ENCODE measurements around the gene TMEM245.

The TMEM245 gene

GRCh38 chr9:109119439-109120203 lies at the start of gene TMEM245:
TMEM245 (minus strand) TSS chr9:109119947; CDS start chr9:109119913, 34 bp downstream.
- peak; percentile 95 for FAIRE-seq

- no peak for FAIRE-seq
These were observed 48.4 kb upstream of the TMEM245 start for GRCh38 chr9:109168170-109168569.

DNA sequence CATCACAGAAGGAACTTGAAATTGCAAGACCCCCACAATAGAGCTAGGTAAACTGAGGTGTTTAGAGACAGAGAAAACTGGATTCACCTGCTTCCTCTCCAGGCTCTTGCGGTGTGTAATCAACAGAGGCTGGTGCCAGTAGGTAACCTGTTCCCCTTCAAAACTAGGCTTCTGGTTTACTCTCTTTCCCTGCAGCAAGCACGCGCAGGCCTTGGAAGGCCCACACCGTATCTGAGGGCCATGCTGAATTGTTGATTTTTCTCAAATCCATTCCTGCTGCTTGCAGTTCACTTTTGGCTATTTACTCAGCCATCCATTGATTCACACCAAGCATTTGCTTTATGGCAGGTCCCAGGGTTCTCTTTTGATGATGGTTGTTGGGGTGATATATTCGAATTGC lies 48.0 kb upstream of the TMEM245 start:
- FAIRE-seq: no peak

GRCh38 chr9:109166771-109167601 lies 47.2 kb upstream of the TMEM245 start, which contains the start of gene FRRS1L:
FRRS1L (minus strand) TSS chr9:109167249; CDS start chr9:109167138, 111 bp downstream.
- FAIRE-seq: no peak

DNA sequence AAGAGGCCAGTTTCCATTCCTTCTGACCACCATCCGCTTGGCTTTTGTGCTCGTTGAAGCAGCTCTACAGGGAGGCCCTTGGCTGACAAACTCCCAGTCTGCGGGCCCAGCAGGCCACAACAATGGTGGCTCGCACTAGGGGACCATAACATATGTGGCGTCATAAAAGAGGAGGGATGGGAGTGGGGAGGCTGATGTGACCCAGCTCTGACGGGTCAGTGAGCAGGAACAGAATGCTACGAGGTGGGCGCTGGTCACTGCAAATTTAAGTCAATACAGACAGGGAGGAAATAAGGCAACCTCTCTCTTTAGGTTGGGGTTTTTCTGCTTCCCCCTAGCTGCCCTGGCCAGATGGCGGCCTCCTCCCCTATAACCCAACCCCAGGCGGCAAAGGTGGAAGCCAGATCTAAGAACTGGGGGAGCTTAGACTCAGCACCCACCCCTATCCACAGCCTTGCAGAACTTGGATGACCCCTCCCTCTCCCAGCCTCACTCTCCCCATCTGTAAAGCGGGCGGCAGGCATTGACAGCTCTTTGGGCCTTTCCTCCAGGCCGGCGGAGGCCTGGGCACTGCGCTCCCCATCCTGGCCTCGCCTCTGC lies 46.5 kb upstream of the TMEM245 start:
- FAIRE-seq: no peak

GRCh38 chr9:109164042-109164441 lies 44.3 kb upstream of the TMEM245 start:
- no peak for FAIRE-seq

GRCh38 chr9:109163194-109163593 lies 43.4 kb upstream of the TMEM245 start:
- FAIRE-seq: no peak

- FAIRE-seq: no peak
These were observed 42.9 kb upstream of the TMEM245 start for GRCh38 chr9:109162677-109163076.

DNA sequence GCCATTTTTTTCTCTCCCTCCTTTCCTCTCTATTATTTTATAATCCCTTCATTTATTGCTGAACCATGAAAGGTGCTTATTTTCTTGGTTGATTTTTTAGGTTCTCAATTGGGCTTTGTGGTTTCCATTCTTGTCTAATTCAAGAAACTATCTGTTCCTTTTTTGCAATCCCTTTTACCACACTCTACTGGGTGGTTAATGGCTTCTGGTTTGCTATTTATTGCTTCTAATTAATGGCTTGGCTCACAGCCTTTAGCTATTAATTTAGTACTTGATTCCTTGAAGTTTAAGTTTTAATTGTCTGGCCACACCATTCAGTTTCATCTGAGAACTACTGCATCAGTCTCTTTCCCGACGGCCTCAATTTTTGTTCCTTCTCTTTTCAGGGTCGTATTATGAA lies 41.7 kb upstream of the TMEM245 start:
- no peak for FAIRE-seq

DNA sequence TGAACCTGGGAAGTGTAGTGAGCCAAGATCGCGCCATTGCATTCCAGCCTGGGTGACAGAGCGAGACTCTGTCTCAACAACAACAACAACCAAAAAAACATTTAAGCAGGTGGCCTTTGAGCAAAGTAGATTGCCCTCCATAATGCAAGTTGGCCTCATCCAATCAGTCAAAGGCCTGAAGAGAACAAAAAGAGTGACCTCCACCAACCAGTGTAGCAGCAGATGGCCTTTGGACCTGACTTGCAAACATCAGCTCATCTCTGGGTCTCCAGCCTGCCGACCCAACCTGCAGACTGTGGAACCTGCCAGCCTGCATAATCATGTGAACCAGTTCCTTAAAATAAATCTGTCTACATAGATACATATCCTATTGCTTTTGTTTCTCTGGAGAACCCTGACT lies 39.8 kb upstream of the TMEM245 start:
- FAIRE-seq: no peak

- no peak for FAIRE-seq
These were observed 38.9 kb upstream of the TMEM245 start for GRCh38 chr9:109158651-109159050.

- no peak for FAIRE-seq
These were observed 37.0 kb upstream of the TMEM245 start for GRCh38 chr9:109156708-109157107.

DNA sequence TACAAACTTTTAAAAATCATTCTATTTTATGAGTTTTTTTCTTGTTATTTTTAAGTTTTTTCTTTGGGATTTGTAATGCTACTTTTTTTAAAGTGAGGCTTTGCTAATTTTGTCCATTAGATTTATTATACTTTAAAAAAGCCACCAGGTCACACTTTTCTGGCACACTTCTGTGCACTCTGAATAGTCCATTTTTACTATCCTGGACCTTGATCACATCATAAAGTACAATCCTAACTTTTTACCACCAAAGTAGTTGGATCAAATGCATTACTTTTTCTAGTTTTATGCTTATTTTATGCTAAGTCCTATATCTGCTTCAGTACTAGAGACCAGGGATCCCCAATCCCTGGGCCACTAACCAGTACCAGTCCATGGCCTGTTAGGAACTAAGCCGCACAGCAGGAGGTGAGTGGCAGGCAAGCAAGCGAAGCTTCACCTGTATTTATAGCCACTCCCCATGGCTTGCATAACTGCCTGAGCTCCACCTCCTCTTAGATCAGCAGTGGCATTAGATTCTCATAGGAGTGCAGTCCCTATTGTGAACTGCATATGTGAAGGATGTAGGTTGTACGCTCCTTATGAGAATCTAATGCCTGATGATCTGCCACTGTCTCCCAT lies 31.3 kb upstream of the TMEM245 start:
- no peak for FAIRE-seq

- no peak for FAIRE-seq
These were observed 30.0 kb upstream of the TMEM245 start for GRCh38 chr9:109149722-109150121.

GRCh38 chr9:109149089-109149488 lies 29.3 kb upstream of the TMEM245 start:
- FAIRE-seq: no peak

DNA sequence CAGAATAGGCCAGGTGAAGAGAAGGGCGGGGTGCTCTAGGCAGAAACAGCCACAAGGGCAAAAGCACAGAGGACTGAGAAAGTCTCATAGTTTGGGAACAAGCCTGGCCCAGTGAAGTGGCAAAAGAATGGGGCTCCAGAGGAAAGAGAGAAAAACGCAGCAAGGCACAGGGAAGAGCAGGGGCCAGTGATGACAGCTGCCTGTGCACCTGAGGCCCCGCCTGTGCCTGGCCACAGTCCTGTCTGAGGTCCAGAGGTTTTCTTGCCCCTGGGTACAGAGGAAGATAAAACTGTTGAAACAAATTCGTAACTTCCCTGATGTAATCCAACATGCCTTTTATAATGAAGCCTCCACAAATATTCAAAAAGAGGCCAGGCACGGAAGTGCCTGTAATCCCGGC lies 25.3 kb upstream of the TMEM245 start:
- no peak for FAIRE-seq

- FAIRE-seq: no peak
These were observed 24.3 kb upstream of the TMEM245 start for GRCh38 chr9:109143881-109144562.

- FAIRE-seq: no peak
These were observed 21.6 kb upstream of the TMEM245 start for GRCh38 chr9:109141375-109141774.

GRCh38 chr9:109139851-109140250 lies 20.1 kb upstream of the TMEM245 start:
- FAIRE-seq: no peak

GRCh38 chr9:109138421-109138820 lies 18.7 kb upstream of the TMEM245 start:
- no peak for FAIRE-seq

DNA sequence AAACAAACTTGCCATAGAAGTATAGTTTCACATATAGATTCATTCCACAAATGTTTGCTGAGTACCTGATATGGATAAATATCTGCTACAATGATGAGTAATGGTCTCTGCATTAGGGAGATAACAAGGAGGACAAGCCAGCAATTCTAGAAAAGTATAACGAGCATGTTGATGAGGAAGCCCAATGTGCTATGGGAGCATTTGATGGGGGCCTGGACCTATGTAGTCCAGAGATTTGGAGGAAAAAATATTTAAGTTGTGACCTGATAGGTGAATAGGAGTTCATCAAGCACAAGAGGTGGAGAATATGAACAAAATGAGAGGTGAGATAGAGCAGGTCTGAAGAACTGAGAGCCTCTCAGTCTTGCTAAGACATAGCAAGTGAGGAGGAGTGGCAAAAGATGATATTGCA lies 14.4 kb upstream of the TMEM245 start:
- no peak for FAIRE-seq

- no peak for FAIRE-seq
These were observed 13.8 kb upstream of the TMEM245 start for GRCh38 chr9:109133533-109133932.

Measured in G401.6 (cell line).